Natural killer cell (primary cell): ENCODE measurements around the gene NOTUM. TPM values are rescaled to one million over a fixed set of nuclear protein-coding genes. Genes with fewer than 3 reads are reported as not detected.
A peak's percentile ranks its signal among the peaks of the same experiment; 100 is the strongest.
"Not testable (repeated sequence)": the region's sequence is repeated elsewhere in the genome, so short reads cannot be mapped to it uniquely, and the experiment has no call there.

Experiments used
- ATAC-seq, 3 donors: fragments of 150-1000 bp in 2 of 3; fragments of 200-7000 bp in 1 of 3; cut with Tn5 transposase; 1 replicate in 1 of 3; 2 replicates in 2 of 3; pipeline ENCODE4 v1.10.0; 2021; ENCODE audit warnings: mild to moderate bottlenecking in 2 of 3, moderate library complexity in 2 of 3
- DNase-seq, 2 donors: peaks; one replicate each; pipeline versions ENCODE4 v3.0.0 to v3.0.0-alpha.2; 2013 to 2021; ENCODE audit warnings: mixed read lengths in 1 of 2
- H3K27ac ChIP-seq: one replicate; pipeline ENCODE4 v1.5.1; 2013; ENCODE audit warnings: mild to moderate bottlenecking, low read length
- H3K27me3 ChIP-seq: one replicate; pipeline ENCODE4 v1.6.1; 2013; ENCODE audit warnings: low read length; ENCODE audit not compliant: control insufficient read depth, insufficient read depth
- H3K36me3 ChIP-seq: one replicate; pipeline ENCODE4 v1.6.1; 2013; ENCODE audit warnings: low read length; ENCODE audit not compliant: control insufficient read depth, insufficient read depth
- H3K4me1 ChIP-seq: one replicate; pipeline ENCODE4 v1.6.1; 2013; ENCODE audit warnings: low read length; ENCODE audit not compliant: control insufficient read depth, insufficient read depth
- H3K4me3 ChIP-seq: one replicate; pipeline ENCODE4 v1.5.1; 2013; ENCODE audit warnings: low read length
- H3K9me3 ChIP-seq: one replicate; pipeline ENCODE4 v1.6.1; 2013; ENCODE audit warnings: low read length; ENCODE audit not compliant: control insufficient read depth, insufficient read depth
- H3K27ac Mint-ChIP-seq, 2 donors: one replicate each; pipeline ENCODE4 v1.8.0; 2022; ENCODE audit warnings: mild to moderate bottlenecking in 2 of 2, mixed read lengths in 2 of 2, moderate library complexity in 1 of 2
- H3K27me3 Mint-ChIP-seq, 2 donors: one replicate each; pipeline ENCODE4 v1.8.0; 2022; ENCODE audit warnings: low read depth in 2 of 2, mixed read lengths in 2 of 2
- H3K36me3 Mint-ChIP-seq: one replicate; pipeline ENCODE4 v1.8.0; 2022; ENCODE audit warnings: mixed read lengths
- H3K4me1 Mint-ChIP-seq, 2 donors: one replicate each; pipeline ENCODE4 v1.8.0; 2022; ENCODE audit warnings: mixed read lengths in 2 of 2
- H3K4me3 Mint-ChIP-seq: one replicate; pipeline ENCODE4 v1.8.0; 2022; ENCODE audit warnings: mild to moderate bottlenecking, moderate library complexity, mixed read lengths
- H3K9me3 Mint-ChIP-seq, 2 donors: one replicate each; pipeline ENCODE4 v1.8.0; 2022; ENCODE audit warnings: mixed read lengths in 2 of 2
- WGBS: methylation state at CpG from one replicate; pipeline ENCODE4 v1.1.7; 2013; ENCODE audit warnings: missing lambda C conversion rate; ENCODE audit not compliant: insufficient coverage; 5-methylcytosine and 5-hydroxymethylcytosine counted together
- intact Hi-C: fragments of 100-400 bp; cut with micrococcal nuclease; formaldehyde crosslinking; loops from one replicate; pipeline ENCODE4 v1.14.2; 2022
- total RNA-seq, 4 donors: library from RNA; stranded (reverse); fragments of 120-200 nt in 1 of 4; gene quantifications; one replicate each; pipeline versions ENCODE4 v1.2.3 to v1.2.4, GENCODE V29; 2013 to 2022
- TF ChIP-seq, protein P1 (sequence below): fragments of 200-600 bp; IDR thresholded peaks from one replicate; pipeline ENCODE4 v1.8.0; 2022; ENCODE audit warnings: antibody characterized with exemption

NOTUM gene
- total RNA-seq, 3 donors from 2014 or later (not counting 1 experiment from before 2014, with no cell fraction given), result not detected

DNA sequence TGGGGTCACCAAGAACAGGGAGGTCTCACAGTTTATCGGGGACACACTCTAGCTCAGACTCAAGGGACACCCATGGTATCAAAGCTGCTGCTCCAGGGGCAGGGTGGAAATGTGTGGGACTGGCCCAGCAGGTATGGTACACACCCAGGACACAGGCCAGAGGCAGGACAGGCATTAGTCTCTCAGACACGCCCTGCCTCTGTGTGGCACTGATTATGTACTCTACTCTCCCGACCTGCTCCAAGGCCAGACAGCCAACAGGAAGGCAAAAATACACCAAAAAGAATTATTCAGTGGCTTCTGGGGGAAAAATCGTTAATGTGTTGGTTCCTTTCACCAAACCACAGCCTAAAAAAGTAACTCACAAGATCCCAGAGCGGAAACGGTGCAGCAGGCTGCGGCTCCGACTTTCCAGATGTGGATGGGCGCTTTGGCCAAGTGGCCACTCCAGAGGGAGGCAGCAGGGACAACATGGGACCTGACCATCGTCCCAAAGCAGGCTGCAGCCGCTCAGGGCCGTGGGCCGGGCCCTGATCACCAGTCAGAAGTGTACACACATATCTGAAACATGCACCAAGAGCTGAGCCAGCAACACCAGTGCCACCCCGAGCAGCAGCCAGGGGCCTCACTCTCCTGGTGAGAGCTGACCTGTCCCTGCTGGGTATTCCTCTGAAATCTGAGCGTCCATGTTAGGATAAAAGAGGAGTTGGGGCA, 42.0 kb downstream of the NOTUM start:
- H3K4me1 Mint-ChIP-seq, result peaks cover 21 to 35% of the 10 kb centered on the region in 2 donors
- peak overlapping the region; percentile 97 for H3K4me3 Mint-ChIP-seq
- ATAC-seq (no peak), DNase-seq (no peak)
- Histone ChIP-seq H3K27ac (no peak overlapping the region), H3K9me3 (no peaks in the 10 kb centered on the region), H3K4me3 (no peak overlapping the region), H3K36me3 (peaks cover 25% of the 10 kb centered on the region), H3K4me1 (peaks cover 40% of the 10 kb centered on the region), H3K27me3 (no peaks in the 10 kb centered on the region)
- H3K36me3 Mint-ChIP-seq, result no peaks in the 10 kb centered on the region
- TF ChIP-seq, protein P1, sequence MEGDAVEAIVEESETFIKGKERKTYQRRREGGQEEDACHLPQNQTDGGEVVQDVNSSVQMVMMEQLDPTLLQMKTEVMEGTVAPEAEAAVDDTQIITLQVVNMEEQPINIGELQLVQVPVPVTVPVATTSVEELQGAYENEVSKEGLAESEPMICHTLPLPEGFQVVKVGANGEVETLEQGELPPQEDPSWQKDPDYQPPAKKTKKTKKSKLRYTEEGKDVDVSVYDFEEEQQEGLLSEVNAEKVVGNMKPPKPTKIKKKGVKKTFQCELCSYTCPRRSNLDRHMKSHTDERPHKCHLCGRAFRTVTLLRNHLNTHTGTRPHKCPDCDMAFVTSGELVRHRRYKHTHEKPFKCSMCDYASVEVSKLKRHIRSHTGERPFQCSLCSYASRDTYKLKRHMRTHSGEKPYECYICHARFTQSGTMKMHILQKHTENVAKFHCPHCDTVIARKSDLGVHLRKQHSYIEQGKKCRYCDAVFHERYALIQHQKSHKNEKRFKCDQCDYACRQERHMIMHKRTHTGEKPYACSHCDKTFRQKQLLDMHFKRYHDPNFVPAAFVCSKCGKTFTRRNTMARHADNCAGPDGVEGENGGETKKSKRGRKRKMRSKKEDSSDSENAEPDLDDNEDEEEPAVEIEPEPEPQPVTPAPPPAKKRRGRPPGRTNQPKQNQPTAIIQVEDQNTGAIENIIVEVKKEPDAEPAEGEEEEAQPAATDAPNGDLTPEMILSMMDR, result no peak
- 66% methylated on average over 14 of the region's 15 CpGs for WGBS
- H3K27me3 Mint-ChIP-seq, result peaks cover 0 to 3% of the 10 kb centered on the region in 2 donors
- peak overlapping the region in 1 of 2 donors; percentile 80 for H3K27ac Mint-ChIP-seq
- H3K9me3 Mint-ChIP-seq, result no peaks in the 10 kb centered on the region
- intact Hi-C loops, result no loop called here

DNA sequence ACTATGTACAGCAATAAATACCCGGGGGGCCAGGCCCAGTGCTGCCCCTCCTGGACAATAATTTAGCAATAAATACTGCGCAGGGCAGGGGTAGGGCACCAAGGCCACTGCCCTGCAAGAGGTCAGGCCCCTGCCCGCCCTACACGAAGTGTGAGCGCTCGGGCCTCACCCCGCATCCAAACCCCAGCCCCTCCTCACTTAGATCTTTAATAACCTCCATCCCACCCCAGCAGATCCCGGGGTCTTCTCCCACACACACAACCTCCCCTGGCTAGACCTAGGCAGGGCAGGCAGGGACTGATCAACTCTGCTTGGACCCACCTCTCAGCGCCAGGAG, 42.7 kb downstream of the NOTUM start:
- Mint-ChIP-seq H3K4me3 (peak overlapping the region; percentile 97), H3K4me1 (peaks cover 22 to 34% of the 10 kb centered on the region in 2 donors), H3K27ac (peak overlapping the region; percentile 80 to 90)
- Histone ChIP-seq H3K27ac (peak overlapping the region; percentile 59), H3K4me1 (peaks cover 33% of the 10 kb centered on the region), H3K36me3 (peaks cover 32% of the 10 kb centered on the region)
- H3K27me3 Mint-ChIP-seq, H3K36me3 Mint-ChIP-seq, H3K9me3 Mint-ChIP-seq, H3K9me3 ChIP-seq, H3K4me3 ChIP-seq, intact Hi-C loops, H3K27me3 ChIP-seq, DNase-seq: not testable (repeated sequence)
- peak in 1 of 3 donors; percentile 26 for ATAC-seq
- WGBS, result 44% methylated on average over 9 of the region's 9 CpGs

DNA sequence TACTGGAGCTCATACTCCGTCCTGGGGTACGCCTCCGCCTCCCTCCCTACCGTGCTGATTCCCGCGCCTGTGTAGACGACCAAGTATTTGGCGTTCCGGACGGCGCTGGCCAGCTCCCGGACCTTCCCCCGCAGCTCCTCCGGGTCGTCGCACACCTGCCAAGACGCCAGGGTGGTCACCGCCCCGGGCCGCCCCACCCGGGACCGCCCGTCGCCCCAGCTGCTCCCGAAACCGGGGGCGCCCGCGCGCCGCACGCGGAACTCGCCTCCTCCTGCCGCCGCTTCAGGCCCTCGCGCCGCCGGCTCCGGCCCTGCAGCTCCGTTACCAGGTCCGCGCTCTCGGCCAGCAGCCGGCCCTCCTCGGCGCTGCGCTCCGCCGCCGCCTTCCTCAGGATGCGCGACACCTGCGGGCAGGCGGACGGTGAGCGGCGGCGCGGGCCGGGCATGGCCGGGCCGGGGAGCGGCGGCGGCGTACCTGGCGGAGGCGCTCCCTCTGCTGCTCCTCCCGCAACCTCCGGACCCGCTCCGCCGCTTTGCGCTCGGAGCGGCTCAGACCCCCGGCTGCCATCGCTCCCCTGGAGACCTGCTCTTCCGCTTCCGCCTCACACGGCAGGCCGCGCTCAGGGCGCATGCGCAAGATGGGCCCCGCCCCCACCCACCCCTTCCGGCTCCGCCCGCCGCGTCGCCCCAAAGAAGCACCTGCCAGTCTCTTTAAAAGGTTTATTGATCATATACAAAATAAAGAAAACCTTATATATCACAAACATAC, 43.2 kb downstream of the NOTUM start, which contains the start of gene SIRT7:
SIRT7 (minus strand) TSS at position 612 of the 768 bp plus-strand sequence; CDS start at position 567, 45 bp downstream.
- WGBS, result under 1% methylated on average over 91 of the region's 94 CpGs
- Histone ChIP-seq H3K27me3 (no peaks in the 10 kb centered on the region), H3K36me3 (peaks cover 37% of the 10 kb centered on the region), H3K4me1 (peaks cover 31% of the 10 kb centered on the region), H3K9me3 (no peaks in the 10 kb centered on the region), H3K4me3 (peak within 1 kb of the TSS; percentile 49), H3K27ac (peak within 1 kb of the TSS; percentile 59)
- DNase-seq (peak; percentile 74 to 94), ATAC-seq (peak; percentile 89 to 92 (median 90))
- intact Hi-C loops, result no loop called here
- TF ChIP-seq, protein P1, result no peak
- Mint-ChIP-seq H3K27ac (peak within 1 kb of the TSS; percentile 80 to 90), H3K4me1 (peaks cover 26 to 33% of the 10 kb centered on the region in 2 donors), H3K27me3 (no peaks in the 10 kb centered on the region), H3K4me3 (peak within 1 kb of the TSS; percentile 97), H3K36me3 (no peaks in the 10 kb centered on the region), H3K9me3 (no peaks in the 10 kb centered on the region)
